Measurements from ENCODE around the gene TGM4. TPM values are rescaled to one million over a fixed set of nuclear protein-coding genes. Genes with fewer than 3 reads are reported as not detected.

Gene TGM4
- total and polyA plus RNA-seq, 10 of the 15 experiments (the other 5 are each of a cell fraction or from before 2014, with no cell fraction given), result not detected

DNA sequence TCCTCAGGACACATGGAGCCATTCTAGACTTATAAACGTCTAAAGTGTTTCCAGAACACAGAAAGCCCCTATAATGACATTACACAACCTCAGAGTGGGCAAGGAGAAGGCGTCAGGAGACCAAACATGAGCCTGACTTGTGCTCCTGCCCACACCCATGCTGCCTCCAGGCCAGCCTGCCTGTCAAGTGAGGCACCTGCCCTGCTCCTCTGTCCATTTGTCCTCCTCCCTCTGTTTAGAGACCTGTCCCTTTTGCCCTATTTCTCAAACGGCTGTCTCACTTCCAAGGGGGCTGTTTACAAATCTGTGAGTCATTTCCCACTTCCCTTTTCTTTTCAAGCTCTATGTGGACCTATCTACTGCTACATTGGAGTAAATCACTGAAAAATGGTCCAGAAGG is 80.6 kb downstream of the TGM4 start (continued):
- TF ChIP-seq, protein P1, sequence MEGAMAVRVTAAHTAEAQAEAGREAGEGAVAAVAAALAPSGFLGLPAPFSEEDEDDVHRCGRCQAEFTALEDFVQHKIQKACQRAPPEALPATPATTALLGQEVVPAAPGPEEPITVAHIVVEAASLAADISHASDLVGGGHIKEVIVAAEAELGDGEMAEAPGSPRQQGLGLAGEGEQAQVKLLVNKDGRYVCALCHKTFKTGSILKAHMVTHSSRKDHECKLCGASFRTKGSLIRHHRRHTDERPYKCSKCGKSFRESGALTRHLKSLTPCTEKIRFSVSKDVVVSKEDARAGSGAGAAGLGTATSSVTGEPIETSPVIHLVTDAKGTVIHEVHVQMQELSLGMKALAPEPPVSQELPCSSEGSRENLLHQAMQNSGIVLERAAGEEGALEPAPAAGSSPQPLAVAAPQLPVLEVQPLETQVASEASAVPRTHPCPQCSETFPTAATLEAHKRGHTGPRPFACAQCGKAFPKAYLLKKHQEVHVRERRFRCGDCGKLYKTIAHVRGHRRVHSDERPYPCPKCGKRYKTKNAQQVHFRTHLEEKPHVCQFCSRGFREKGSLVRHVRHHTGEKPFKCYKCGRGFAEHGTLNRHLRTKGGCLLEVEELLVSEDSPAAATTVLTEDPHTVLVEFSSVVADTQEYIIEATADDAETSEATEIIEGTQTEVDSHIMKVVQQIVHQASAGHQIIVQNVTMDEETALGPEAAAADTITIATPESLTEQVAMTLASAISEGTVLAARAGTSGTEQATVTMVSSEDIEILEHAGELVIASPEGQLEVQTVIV (IDR thresholded peaks at IDR 0.05; ENCODE audit: borderline replicate concordance, partially characterized antibody), result no peak
- no peak for TF ChIP-seq POLR2AphosphoS2 (IDR thresholded peaks at IDR 0.05; ENCODE audit: low read depth, low read length)

DNA sequence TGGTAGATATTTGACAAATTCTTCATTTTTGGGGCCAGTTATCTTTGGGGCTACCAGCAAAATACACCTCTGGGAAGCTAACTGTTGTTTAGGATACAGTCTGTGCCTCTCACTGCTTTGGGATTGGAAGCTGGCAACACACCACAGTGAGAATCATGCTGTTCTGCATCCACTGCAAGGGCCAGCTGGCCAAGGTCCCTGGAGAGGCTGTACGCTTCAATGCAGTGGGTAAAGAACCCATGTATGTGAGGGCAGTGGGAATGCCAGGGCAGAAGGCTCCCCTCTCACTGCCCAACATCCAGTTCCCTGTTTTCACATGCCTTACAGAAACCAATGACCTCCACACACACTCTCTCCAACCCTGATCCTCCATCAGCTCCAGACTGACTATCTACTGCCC is 81.5 kb downstream of the TGM4 start:
- TF ChIP-seq PAX8 (IDR thresholded peaks at IDR 0.05), result no peak
- TF ChIP-seq NFYA (IDR thresholded peaks at IDR 0.05; ENCODE audit: borderline replicate concordance, low read depth, low read length), result no peak
- TF ChIP-seq, protein P2, sequence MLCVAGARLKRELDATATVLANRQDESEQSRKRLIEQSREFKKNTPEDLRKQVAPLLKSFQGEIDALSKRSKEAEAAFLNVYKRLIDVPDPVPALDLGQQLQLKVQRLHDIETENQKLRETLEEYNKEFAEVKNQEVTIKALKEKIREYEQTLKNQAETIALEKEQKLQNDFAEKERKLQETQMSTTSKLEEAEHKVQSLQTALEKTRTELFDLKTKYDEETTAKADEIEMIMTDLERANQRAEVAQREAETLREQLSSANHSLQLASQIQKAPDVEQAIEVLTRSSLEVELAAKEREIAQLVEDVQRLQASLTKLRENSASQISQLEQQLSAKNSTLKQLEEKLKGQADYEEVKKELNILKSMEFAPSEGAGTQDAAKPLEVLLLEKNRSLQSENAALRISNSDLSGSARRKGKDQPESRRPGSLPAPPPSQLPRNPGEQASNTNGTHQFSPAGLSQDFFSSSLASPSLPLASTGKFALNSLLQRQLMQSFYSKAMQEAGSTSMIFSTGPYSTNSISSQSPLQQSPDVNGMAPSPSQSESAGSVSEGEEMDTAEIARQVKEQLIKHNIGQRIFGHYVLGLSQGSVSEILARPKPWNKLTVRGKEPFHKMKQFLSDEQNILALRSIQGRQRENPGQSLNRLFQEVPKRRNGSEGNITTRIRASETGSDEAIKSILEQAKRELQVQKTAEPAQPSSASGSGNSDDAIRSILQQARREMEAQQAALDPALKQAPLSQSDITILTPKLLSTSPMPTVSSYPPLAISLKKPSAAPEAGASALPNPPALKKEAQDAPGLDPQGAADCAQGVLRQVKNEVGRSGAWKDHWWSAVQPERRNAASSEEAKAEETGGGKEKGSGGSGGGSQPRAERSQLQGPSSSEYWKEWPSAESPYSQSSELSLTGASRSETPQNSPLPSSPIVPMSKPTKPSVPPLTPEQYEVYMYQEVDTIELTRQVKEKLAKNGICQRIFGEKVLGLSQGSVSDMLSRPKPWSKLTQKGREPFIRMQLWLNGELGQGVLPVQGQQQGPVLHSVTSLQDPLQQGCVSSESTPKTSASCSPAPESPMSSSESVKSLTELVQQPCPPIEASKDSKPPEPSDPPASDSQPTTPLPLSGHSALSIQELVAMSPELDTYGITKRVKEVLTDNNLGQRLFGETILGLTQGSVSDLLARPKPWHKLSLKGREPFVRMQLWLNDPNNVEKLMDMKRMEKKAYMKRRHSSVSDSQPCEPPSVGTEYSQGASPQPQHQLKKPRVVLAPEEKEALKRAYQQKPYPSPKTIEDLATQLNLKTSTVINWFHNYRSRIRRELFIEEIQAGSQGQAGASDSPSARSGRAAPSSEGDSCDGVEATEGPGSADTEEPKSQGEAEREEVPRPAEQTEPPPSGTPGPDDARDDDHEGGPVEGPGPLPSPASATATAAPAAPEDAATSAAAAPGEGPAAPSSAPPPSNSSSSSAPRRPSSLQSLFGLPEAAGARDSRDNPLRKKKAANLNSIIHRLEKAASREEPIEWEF (IDR thresholded peaks at IDR 0.05; ENCODE audit: insufficient replicate concordance, low read depth, low read length), result no peak
- no peak for TF ChIP-seq TAF1 (IDR thresholded peaks at IDR 0.05; ENCODE audit: borderline replicate concordance, low read depth, low read length)
- TF ChIP-seq MTA2 (IDR thresholded peaks at IDR 0.05; ENCODE audit: low read depth), result no peak
- TF ChIP-seq, protein P3, sequence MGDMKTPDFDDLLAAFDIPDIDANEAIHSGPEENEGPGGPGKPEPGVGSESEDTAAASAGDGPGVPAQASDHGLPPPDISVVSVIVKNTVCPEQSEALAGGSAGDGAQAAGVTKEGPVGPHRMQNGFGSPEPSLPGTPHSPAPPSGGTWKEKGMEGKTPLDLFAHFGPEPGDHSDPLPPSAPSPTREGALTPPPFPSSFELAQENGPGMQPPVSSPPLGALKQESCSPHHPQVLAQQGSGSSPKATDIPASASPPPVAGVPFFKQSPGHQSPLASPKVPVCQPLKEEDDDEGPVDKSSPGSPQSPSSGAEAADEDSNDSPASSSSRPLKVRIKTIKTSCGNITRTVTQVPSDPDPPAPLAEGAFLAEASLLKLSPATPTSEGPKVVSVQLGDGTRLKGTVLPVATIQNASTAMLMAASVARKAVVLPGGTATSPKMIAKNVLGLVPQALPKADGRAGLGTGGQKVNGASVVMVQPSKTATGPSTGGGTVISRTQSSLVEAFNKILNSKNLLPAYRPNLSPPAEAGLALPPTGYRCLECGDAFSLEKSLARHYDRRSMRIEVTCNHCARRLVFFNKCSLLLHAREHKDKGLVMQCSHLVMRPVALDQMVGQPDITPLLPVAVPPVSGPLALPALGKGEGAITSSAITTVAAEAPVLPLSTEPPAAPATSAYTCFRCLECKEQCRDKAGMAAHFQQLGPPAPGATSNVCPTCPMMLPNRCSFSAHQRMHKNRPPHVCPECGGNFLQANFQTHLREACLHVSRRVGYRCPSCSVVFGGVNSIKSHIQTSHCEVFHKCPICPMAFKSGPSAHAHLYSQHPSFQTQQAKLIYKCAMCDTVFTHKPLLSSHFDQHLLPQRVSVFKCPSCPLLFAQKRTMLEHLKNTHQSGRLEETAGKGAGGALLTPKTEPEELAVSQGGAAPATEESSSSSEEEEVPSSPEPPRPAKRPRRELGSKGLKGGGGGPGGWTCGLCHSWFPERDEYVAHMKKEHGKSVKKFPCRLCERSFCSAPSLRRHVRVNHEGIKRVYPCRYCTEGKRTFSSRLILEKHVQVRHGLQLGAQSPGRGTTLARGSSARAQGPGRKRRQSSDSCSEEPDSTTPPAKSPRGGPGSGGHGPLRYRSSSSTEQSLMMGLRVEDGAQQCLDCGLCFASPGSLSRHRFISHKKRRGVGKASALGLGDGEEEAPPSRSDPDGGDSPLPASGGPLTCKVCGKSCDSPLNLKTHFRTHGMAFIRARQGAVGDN (IDR thresholded peaks at IDR 0.05), result no peak
- TF ChIP-seq SREBF2 (IDR thresholded peaks at IDR 0.05; ENCODE audit: low read length), result no peak
- Histone ChIP-seq H3K27ac (ENCODE audit: control insufficient read depth, insufficient read depth) (no peak overlapping the region), H3K79me2 (ENCODE audit: control insufficient read depth, insufficient read depth, low read length) (no peaks in the 10 kb centered on the region; the same call in 1 of the 2 replicates), H3K9ac (ENCODE audit: control insufficient read depth, insufficient read depth, low read length) (no peak overlapping the region), H3K4me3 (no peak overlapping the region), H3K36me3 (ENCODE audit: control insufficient read depth in 2 of 2, insufficient read depth in 2 of 2, low read length in 1 of 2) (peaks cover 7 to 9% of the 10 kb centered on the region in 2 experiments; a peak in 3 of 4 replicates), H4K20me1 (ENCODE audit: control insufficient read depth, insufficient read depth) (no peaks in the 10 kb centered on the region), H3K27me3 (replicated peaks in 1 of 2; ENCODE audit: control insufficient read depth in 2 of 2, insufficient read depth in 2 of 2, low read length in 1 of 2) (no peaks in the 10 kb centered on the region), H3K4me2 (ENCODE audit: control insufficient read depth, insufficient read depth) (no peak overlapping the region), H3K9me3 (replicated peaks; ENCODE audit: control insufficient read depth, insufficient read depth, low read length) (no peaks in the 10 kb centered on the region), H2AFZ (ENCODE audit: control insufficient read depth, low read depth, low read length) (no peak overlapping the region), H3K4me1 (ENCODE audit: control insufficient read depth, insufficient read depth, low read length) (peaks cover 15% of the 10 kb centered on the region)
- FAIRE-seq (no peak), DNase-seq (ENCODE audit: low read depth, low spot score) (no peak), ATAC-seq (no peak)
- in situ Hi-C loops (cut with MboI), result no loop called here
- ChIA-PET CTCF (interaction anchor here (0.9 kb wide), 1 partner anchor 31 kb away, joined by 3 read pairs; no protein-coding TSS in a partner anchor), POLR2A (no interaction called here), RAD21 (ENCODE audit: unreplicated experiment) (interaction anchor here (0.9 to 3.4 kb wide), 3 partner anchors 27 to 254 kb away, joined by 3 to 18 read pairs (median 4); no protein-coding TSS in a partner anchor), SMC1A (ENCODE audit: uncharacterized antibody, unreplicated experiment) (interaction anchor here (1.3 kb wide), 2 partner anchors 20 to 56 kb away, joined by 3 to 5 read pairs; partner anchors contain the start of genes EXOSC7 and ZDHHC3)
- intact Hi-C loops (cut with micrococcal nuclease; ENCODE audit: unreplicated experiment), result no loop called here
- 100% methylated on average over 1 of the region's 1 CpG for WGBS (ENCODE audit: insufficient coverage, insufficient replicate concordance, low lambda C conversion rate, missing lambda C conversion rate)
- no TSS peak for BruUV-seq (replicated peaks)

Data from GM12878 (cell line).